Activated CD4-positive, alpha-beta T cell treated with anti-CD3 and anti-CD28 coated beads, Interleukin-2, amount 10 ng/mL, durations not matched to agents 7 days and 5 days (primary cell): ENCODE results near the gene NAT9. TPM values are rescaled to one million over a fixed set of nuclear protein-coding genes. Genes with fewer than 3 reads are reported as not detected.

Source experiments
- CTCF ChIA-PET: fragments of 350-600 bp; sonication (Branson Sonifier 250); formaldehyde crosslinking; loops from one replicate; lab custom pipeline; 2021; ENCODE audit warnings: antibody characterized with exemption; lab: Charles Lee
- POLR2A ChIA-PET: fragments of 350-600 bp; sonication (Branson Sonifier 250); formaldehyde crosslinking; loops from one replicate; lab custom pipeline; 2021; ENCODE audit warnings: antibody characterized with exemption; lab: Charles Lee
- DNase-seq: peaks from one replicate; pipeline ENCODE4 v3.0.0-alpha.2; 2020
- H3K27ac Mint-ChIP-seq: one replicate; pipeline ENCODE4 v1.8.0; 2021; ENCODE audit warnings: mild to moderate bottlenecking, moderate library complexity, mixed read lengths
- H3K27me3 Mint-ChIP-seq: one replicate; pipeline ENCODE4 v1.8.0; 2021; ENCODE audit warnings: mixed read lengths
- H3K36me3 Mint-ChIP-seq: one replicate; pipeline ENCODE4 v1.8.0; 2021; ENCODE audit warnings: low read depth, mixed read lengths
- H3K4me1 Mint-ChIP-seq: one replicate; pipeline ENCODE4 v1.8.0; 2021; ENCODE audit warnings: mixed read lengths
- H3K4me3 Mint-ChIP-seq: one replicate; pipeline ENCODE4 v1.8.0; 2021; ENCODE audit warnings: mild to moderate bottlenecking, moderate library complexity, mixed read lengths
- H3K9me3 Mint-ChIP-seq: one replicate; pipeline ENCODE4 v1.8.0; 2021; ENCODE audit warnings: mixed read lengths
- total RNA-seq, 2 experiments: library from RNA; stranded (reverse); gene quantifications; one replicate each; pipeline ENCODE4 v1.2.3, GENCODE V29; 2021

NAT9 gene
- total RNA-seq, 2 experiments from 2014 or later = 28.6 to 34.4 TPM

- ChIA-PET POLR2A (no interaction called here), CTCF (interaction anchor here (1.0 to 1.9 kb wide), 3 partner anchors 10 to 106 kb away, joined by 3 to 5 read pairs (median 4); no protein-coding TSS in a partner anchor)
- Mint-ChIP-seq H3K36me3 (peaks cover 34% of the 10 kb centered on the region), H3K4me1 (peaks cover 43% of the 10 kb centered on the region), H3K27me3 (no peaks in the 10 kb centered on the region), H3K4me3 (no peak overlapping the region), H3K27ac (no peak overlapping the region), H3K9me3 (no peaks in the 10 kb centered on the region)
- DNase-seq = no peak
These were observed 12.4 kb downstream of the NAT9 start for GRCh38 chr17:74763565-74764387.

GRCh38 chr17:74761931-74762330 lies 14.2 kb downstream of the NAT9 start:
- CTCF ChIA-PET = interaction anchor here (0.9 to 1.9 kb wide), 6 partner anchors 9 to 104 kb away, joined by 3 to 9 read pairs (median 4); no protein-coding TSS in a partner anchor
- H3K27ac Mint-ChIP-seq = peak overlapping the region; percentile 19
- no peak overlapping the region for H3K4me3 Mint-ChIP-seq
- DNase-seq = no peak
- H3K27me3 Mint-ChIP-seq = no peaks in the 10 kb centered on the region
- peaks cover 23% of the 10 kb centered on the region for H3K36me3 Mint-ChIP-seq
- H3K4me1 Mint-ChIP-seq = peaks cover 56% of the 10 kb centered on the region
- H3K9me3 Mint-ChIP-seq = no peaks in the 10 kb centered on the region
- POLR2A ChIA-PET = no interaction called here

- Mint-ChIP-seq H3K27me3 (no peaks in the 10 kb centered on the region), H3K4me1 (peaks cover 59% of the 10 kb centered on the region), H3K4me3 (no peak overlapping the region), H3K9me3 (no peaks in the 10 kb centered on the region), H3K27ac (peak overlapping the region; percentile 19), H3K36me3 (peaks cover 23% of the 10 kb centered on the region)
- ChIA-PET CTCF (interaction anchor here (0.9 to 1.9 kb wide), 6 partner anchors 9 to 105 kb away, joined by 3 to 9 read pairs (median 4); no protein-coding TSS in a partner anchor), POLR2A (no interaction called here)
- DNase-seq = no peak
These were observed 14.7 kb downstream of the NAT9 start for GRCh38 chr17:74761419-74761818.

GRCh38 chr17:74760404-74761105 lies 15.6 kb downstream of the NAT9 start:
- CTCF ChIA-PET = interaction anchor here (0.7 to 5.1 kb wide), 8 partner anchors 10 to 194 kb away, joined by 3 to 38 read pairs (median 12); partner anchors contain the start of genes NAT9 and NHERF1
- Mint-ChIP-seq H3K27me3 (no peaks in the 10 kb centered on the region), H3K9me3 (no peaks in the 10 kb centered on the region), H3K27ac (peak overlapping the region; percentile 46), H3K4me1 (peaks cover 58% of the 10 kb centered on the region), H3K4me3 (no peak overlapping the region), H3K36me3 (peaks cover 19% of the 10 kb centered on the region)
- no peak for DNase-seq
- POLR2A ChIA-PET = no interaction called here

- no peak for DNase-seq
- Mint-ChIP-seq H3K4me1 (peaks cover 64% of the 10 kb centered on the region), H3K36me3 (peaks cover 25% of the 10 kb centered on the region), H3K27me3 (no peaks in the 10 kb centered on the region), H3K4me3 (peak overlapping the region; percentile 71), H3K9me3 (no peaks in the 10 kb centered on the region), H3K27ac (peak overlapping the region; percentile 80)
- ChIA-PET POLR2A (no interaction called here), CTCF (interaction anchor here (0.7 to 5.1 kb wide), 12 partner anchors 10 to 193 kb away, joined by 3 to 38 read pairs (median 10); partner anchors contain the start of genes NAT9 and NHERF1)
These were observed 16.2 kb downstream of the NAT9 start for GRCh38 chr17:74759941-74760340.

- peaks cover 70% of the 10 kb centered on the region for H3K4me1 Mint-ChIP-seq
- peak overlapping the region; percentile 71 for H3K4me3 Mint-ChIP-seq
- H3K27ac Mint-ChIP-seq = peak overlapping the region; percentile 80
- peak; percentile 74 for DNase-seq
- no peaks in the 10 kb centered on the region for H3K27me3 Mint-ChIP-seq
- H3K9me3 Mint-ChIP-seq = no peaks in the 10 kb centered on the region
- ChIA-PET POLR2A (interaction anchor here (0.6 kb wide), 1 partner anchor 89 kb away, joined by 3 read pairs; no protein-coding TSS in a partner anchor), CTCF (interaction anchor here (0.9 to 5.1 kb wide), 12 partner anchors 10 to 103 kb away, joined by 3 to 38 read pairs (median 10); partner anchors contain the start of genes NAT9 and NHERF1)
- peaks cover 23% of the 10 kb centered on the region for H3K36me3 Mint-ChIP-seq
These were observed 16.8 kb downstream of the NAT9 start for GRCh38 chr17:74759243-74759801.

GRCh38 chr17:74758848-74759168 lies 17.3 kb downstream of the NAT9 start:
- CTCF ChIA-PET = interaction anchor here (1.0 to 5.1 kb wide), 11 partner anchors 9 to 101 kb away, joined by 3 to 38 read pairs (median 12); partner anchors contain the start of genes NAT9 and NHERF1
- H3K27me3 Mint-ChIP-seq = no peaks in the 10 kb centered on the region
- no peak for DNase-seq
- peak overlapping the region; percentile 71 for H3K4me3 Mint-ChIP-seq
- peaks cover 74% of the 10 kb centered on the region for H3K4me1 Mint-ChIP-seq
- POLR2A ChIA-PET = interaction anchor here (0.6 kb wide), 2 partner anchors 88 to 193 kb away, joined by 3 to 6 read pairs; no protein-coding TSS in a partner anchor
- H3K27ac Mint-ChIP-seq = peak overlapping the region; percentile 80
- H3K9me3 Mint-ChIP-seq = no peaks in the 10 kb centered on the region
- peaks cover 21% of the 10 kb centered on the region for H3K36me3 Mint-ChIP-seq

GRCh38 chr17:74757931-74758847 lies 18.0 kb downstream of the NAT9 start:
- Mint-ChIP-seq H3K9me3 (no peaks in the 10 kb centered on the region), H3K27me3 (no peaks in the 10 kb centered on the region), H3K36me3 (peaks cover 24% of the 10 kb centered on the region), H3K27ac (peak overlapping the region; percentile 80), H3K4me1 (peaks cover 81% of the 10 kb centered on the region), H3K4me3 (peak overlapping the region; percentile 71)
- no peak for DNase-seq
- ChIA-PET POLR2A (interaction anchor here (0.6 kb wide), 1 partner anchor 192 kb away, joined by 6 read pairs; no protein-coding TSS in a partner anchor), CTCF (interaction anchor here (1.4 to 5.1 kb wide), 8 partner anchors 8 to 101 kb away, joined by 4 to 38 read pairs (median 16); partner anchors contain the start of genes NAT9 and NHERF1)

GRCh38 chr17:74757502-74757901 lies 18.6 kb downstream of the NAT9 start:
- no peak for DNase-seq
- peaks cover 83% of the 10 kb centered on the region for H3K4me1 Mint-ChIP-seq
- H3K9me3 Mint-ChIP-seq = no peaks in the 10 kb centered on the region
- H3K36me3 Mint-ChIP-seq = peaks cover 27% of the 10 kb centered on the region
- ChIA-PET CTCF (interaction anchor here (2.6 to 5.1 kb wide), 5 partner anchors 8 to 21 kb away, joined by 12 to 38 read pairs (median 24); partner anchors contain the start of gene NHERF1), POLR2A (no interaction called here)
- H3K27ac Mint-ChIP-seq = peak overlapping the region; percentile 64
- peak overlapping the region; percentile 41 for H3K4me3 Mint-ChIP-seq
- H3K27me3 Mint-ChIP-seq = no peaks in the 10 kb centered on the region

- Mint-ChIP-seq H3K4me3 (no peak overlapping the region), H3K4me1 (peaks cover 90% of the 10 kb centered on the region), H3K36me3 (peaks cover 32% of the 10 kb centered on the region), H3K27ac (peak overlapping the region; percentile 76), H3K9me3 (no peaks in the 10 kb centered on the region), H3K27me3 (no peaks in the 10 kb centered on the region)
- CTCF ChIA-PET = interaction anchor here (0.7 to 5.1 kb wide), 6 partner anchors 7 to 19 kb away, joined by 3 to 26 read pairs (median 12); no protein-coding TSS in a partner anchor
- no peak for DNase-seq
- POLR2A ChIA-PET = no interaction called here
These were observed 19.3 kb downstream of the NAT9 start for GRCh38 chr17:74756891-74757290.

GRCh38 chr17:74755533-74755932 lies 20.6 kb downstream of the NAT9 start:
- DNase-seq = no peak
- ChIA-PET POLR2A (no interaction called here), CTCF (interaction anchor here (0.7 to 2.4 kb wide), 8 partner anchors 10 to 462 kb away, joined by 3 to 8 read pairs (median 4); no protein-coding TSS in a partner anchor)
- Mint-ChIP-seq H3K27me3 (no peaks in the 10 kb centered on the region), H3K4me3 (no peak overlapping the region), H3K27ac (peak overlapping the region; percentile 25), H3K9me3 (no peaks in the 10 kb centered on the region), H3K36me3 (peaks cover 45% of the 10 kb centered on the region), H3K4me1 (peaks cover 89% of the 10 kb centered on the region)
